ENCODE measurements around the gene RNF213. TPM values are rescaled to one million over a fixed set of nuclear protein-coding genes. Genes with fewer than 3 reads are reported as not detected.

RNF213 gene
- total RNA-seq, 1 experiment from 2014 or later: 44.5 TPM

GRCh38 chr17:80308692-80309517, 48.3 kb downstream of the RNF213 start:
- H3K4me1 ChIP-seq (ENCODE audit: control insufficient read depth in 1 of 2, insufficient read depth in 2 of 2, low read length in 2 of 2): no peaks in the 10 kb centered on the region
- BruUV-seq (replicated peaks): no TSS peak
- no peaks in the 10 kb centered on the region for H3K79me2 ChIP-seq (ENCODE audit: insufficient read depth, low read length)
- H3K36me3 ChIP-seq (ENCODE audit: control insufficient read depth in 1 of 2, insufficient read depth in 2 of 2, low read length in 2 of 2): peaks cover 4 to 8% of the 10 kb centered on the region in 2 experiments; a peak in 2 of 4 replicates
- no peaks in the 10 kb centered on the region for H3K9me2 ChIP-seq (ENCODE audit: insufficient read depth)
- no peaks in the 10 kb centered on the region; a peak in 1 of 4 replicates for H3K9me3 ChIP-seq (ENCODE audit: control insufficient read depth in 1 of 2, insufficient read depth in 1 of 2, low read depth in 1 of 2, low read length in 2 of 2)
- no peak for DNase-seq (ENCODE audit: low read depth, low spot score)
- no peak overlapping the region for H3K4me2 ChIP-seq (ENCODE audit: low read length)
- intact Hi-C loops (cut with micrococcal nuclease): no loop called here
- RAD21 ChIA-PET (ENCODE audit: low non-redundant PET in 1 of 2, low total read pairs in 2 of 2, uncharacterized antibody in 2 of 2, unreplicated experiment in 2 of 2): no interaction called here
- H3K4me3 ChIP-seq (replicated peaks in 1 of 2; ENCODE audit: low read depth in 1 of 2, low read length in 2 of 2): no peak overlapping the region
- H2AFZ ChIP-seq (ENCODE audit: low read depth, low read length, poor library complexity, severe bottlenecking): no peak overlapping the region
- no peak for TF ChIP-seq ZNF274 (IDR thresholded peaks at IDR 0.05; ENCODE audit: low read depth, low read length)
- TF ChIP-seq CEBPB (IDR thresholded peaks at IDR 0.05; ENCODE audit: low read depth): no peak
- TF ChIP-seq EGR1 (IDR thresholded peaks at IDR 0.05; ENCODE audit: low read depth): no peak
- TF ChIP-seq RAD21 (IDR thresholded peaks at IDR 0.05; ENCODE audit: low read depth): no peak
- no peak for TF ChIP-seq ZFX (IDR thresholded peaks at IDR 0.05)
- no peak for TF ChIP-seq EZH2 (IDR thresholded peaks at IDR 0.05)
- TF ChIP-seq SP1 (IDR thresholded peaks at IDR 0.05; ENCODE audit: low read depth): no peak
- no peak for TF ChIP-seq YY1 (IDR thresholded peaks at IDR 0.05; ENCODE audit: extremely low read depth, insufficient replicate concordance, low read depth, low read length)
- no peak for TF ChIP-seq ZBTB33 (IDR thresholded peaks at IDR 0.05; ENCODE audit: extremely low read depth, insufficient replicate concordance, low read length)
- no peak for TF ChIP-seq ATF3 (IDR thresholded peaks at IDR 0.05)
- no peak for TF ChIP-seq JUND (IDR thresholded peaks at IDR 0.05)
- no peak for TF ChIP-seq TCF7L2 (IDR thresholded peaks at IDR 0.05; ENCODE audit: borderline replicate concordance, extremely low read depth, insufficient read depth, insufficient read length)
- TF ChIP-seq POLR2AphosphoS5 (IDR thresholded peaks at IDR 0.05; ENCODE audit: low read depth, low read length): no peak
- TF ChIP-seq CTCF (IDR thresholded peaks at IDR 0.05 in 2 of 3, conservative IDR thresholded peaks at IDR 0.05 in 1 of 3; ENCODE audit: borderline replicate concordance in 1 of 3, insufficient read depth in 1 of 3, low read depth in 2 of 3, low read length in 2 of 3): no peak
- TF ChIP-seq SIN3A (IDR thresholded peaks at IDR 0.05; ENCODE audit: low read depth): no peak
- TF ChIP-seq FOSL1 (IDR thresholded peaks at IDR 0.05; ENCODE audit: low read depth): no peak
- no peak for TF ChIP-seq CBX3 (IDR thresholded peaks at IDR 0.05; ENCODE audit: low read depth)
- no peak for TF ChIP-seq EZH2phosphoT487 (IDR thresholded peaks at IDR 0.05; ENCODE audit: borderline replicate concordance)
- POLR2A ChIA-PET: interaction anchor here (0.6 kb wide), 1 partner anchor 12 kb away, joined by 3 read pairs; no protein-coding TSS in a partner anchor
- H4K20me1 ChIP-seq (ENCODE audit: insufficient read depth): no peaks in the 10 kb centered on the region
- no peak overlapping the region for H3K9ac ChIP-seq (ENCODE audit: low read length)
- H3K27ac ChIP-seq (ENCODE audit: low read depth, low read length): no peak overlapping the region
- ATAC-seq: no peak
- H3K27me3 ChIP-seq (ENCODE audit: insufficient read depth, low read length): no peaks in the 10 kb centered on the region
- CTCF ChIA-PET: no interaction called here
